Coronary artery (tissue), 2 donors: Measurements from ENCODE around the gene SMPDL3A.

Source experiments
- DNase-seq: peaks from one replicate; pipeline ENCODE4 v3.0.0-alpha.2; 2017; ENCODE audit warnings: low spot score
- H3K27ac ChIP-seq, 2 donors: fragments of 200-600 bp; sonication (generic); one replicate each; pipeline ENCODE4 v1.5.1; 2016 to 2019
- H3K4me3 ChIP-seq: fragments of 200-600 bp; sonication (generic); 2 replicates; pipeline ENCODE4 v1.5.1; 2016; ENCODE audit warnings: mild to moderate bottlenecking, moderate library complexity
- TF ChIP-seq, protein P1 (sequence below): fragments of 200-600 bp; sonication (generic); IDR thresholded peaks from one replicate; pipeline ENCODE4 v1.5.1; 2019; ENCODE audit warnings: antibody characterized with exemption

SMPDL3A gene

GRCh38 chr6:122833021-122833491 is 44.0 kb downstream of the SMPDL3A start:
- TF ChIP-seq, protein P1, sequence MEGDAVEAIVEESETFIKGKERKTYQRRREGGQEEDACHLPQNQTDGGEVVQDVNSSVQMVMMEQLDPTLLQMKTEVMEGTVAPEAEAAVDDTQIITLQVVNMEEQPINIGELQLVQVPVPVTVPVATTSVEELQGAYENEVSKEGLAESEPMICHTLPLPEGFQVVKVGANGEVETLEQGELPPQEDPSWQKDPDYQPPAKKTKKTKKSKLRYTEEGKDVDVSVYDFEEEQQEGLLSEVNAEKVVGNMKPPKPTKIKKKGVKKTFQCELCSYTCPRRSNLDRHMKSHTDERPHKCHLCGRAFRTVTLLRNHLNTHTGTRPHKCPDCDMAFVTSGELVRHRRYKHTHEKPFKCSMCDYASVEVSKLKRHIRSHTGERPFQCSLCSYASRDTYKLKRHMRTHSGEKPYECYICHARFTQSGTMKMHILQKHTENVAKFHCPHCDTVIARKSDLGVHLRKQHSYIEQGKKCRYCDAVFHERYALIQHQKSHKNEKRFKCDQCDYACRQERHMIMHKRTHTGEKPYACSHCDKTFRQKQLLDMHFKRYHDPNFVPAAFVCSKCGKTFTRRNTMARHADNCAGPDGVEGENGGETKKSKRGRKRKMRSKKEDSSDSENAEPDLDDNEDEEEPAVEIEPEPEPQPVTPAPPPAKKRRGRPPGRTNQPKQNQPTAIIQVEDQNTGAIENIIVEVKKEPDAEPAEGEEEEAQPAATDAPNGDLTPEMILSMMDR: no peak
- Histone ChIP-seq H3K4me3 (no peak overlapping the region), H3K27ac (no peak overlapping the region)
- DNase-seq: no peak

DNA sequence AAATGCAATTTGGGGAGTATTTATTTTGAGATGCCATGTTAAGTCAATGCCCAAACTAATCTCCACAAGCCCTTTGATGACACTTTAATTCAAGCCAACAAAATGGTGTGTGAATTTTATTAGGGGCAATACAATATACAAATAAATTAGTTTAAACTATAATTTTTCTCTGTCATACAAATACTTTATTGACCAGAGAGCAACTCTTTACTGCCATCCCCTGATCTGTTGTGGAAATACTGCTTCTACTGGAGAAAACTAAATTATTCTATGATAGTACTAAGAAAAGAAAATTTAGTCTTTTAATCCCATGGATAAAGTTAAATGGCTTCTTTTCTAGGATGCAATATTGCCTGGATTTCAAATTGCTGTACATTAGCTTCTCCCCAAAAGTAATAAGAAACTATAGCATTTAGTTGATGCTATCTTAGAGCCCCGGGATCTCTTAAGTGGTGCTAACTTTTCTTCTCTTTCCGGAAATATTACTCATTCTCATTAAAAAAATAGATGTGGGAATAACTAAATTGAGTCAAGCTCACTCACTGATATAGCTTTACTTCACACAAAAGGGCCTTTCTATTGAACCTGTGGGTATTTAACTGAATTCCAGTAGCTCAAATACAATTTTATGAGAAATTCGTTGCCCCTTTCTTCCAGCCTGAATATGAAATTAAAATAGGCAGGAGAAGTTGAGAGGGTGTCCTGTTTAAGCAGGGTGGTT is 49.2 kb downstream of the SMPDL3A start:
- TF ChIP-seq, protein P1: no peak
- no peak overlapping the region for H3K27ac ChIP-seq
- no peak overlapping the region for H3K4me3 ChIP-seq
- no peak for DNase-seq

DNA sequence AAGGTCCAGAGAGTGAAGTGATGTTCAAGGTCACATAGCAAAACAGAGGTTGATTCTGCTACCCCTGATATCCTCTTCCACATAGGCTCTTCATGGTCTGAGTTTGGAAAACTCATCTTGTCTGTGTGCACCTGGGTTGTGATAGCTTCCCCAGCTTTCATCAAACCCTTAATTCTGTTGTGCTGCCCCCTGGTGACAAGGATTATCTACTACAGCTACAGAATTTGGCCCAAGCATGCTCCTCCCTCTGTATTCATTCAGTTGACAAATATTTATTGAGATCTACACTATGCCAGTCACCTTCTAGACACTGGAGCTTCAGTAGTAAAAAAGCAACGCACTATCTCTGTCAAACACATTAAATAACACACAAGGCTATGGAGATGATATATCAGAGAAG is 50.4 kb downstream of the SMPDL3A start:
- TF ChIP-seq, protein P1: peak; percentile 43
- no peak for DNase-seq
- Histone ChIP-seq H3K27ac (no peak overlapping the region), H3K4me3 (no peak overlapping the region)

- no peak for DNase-seq
- TF ChIP-seq, protein P1: no peak
- Histone ChIP-seq H3K4me3 (no peak overlapping the region), H3K27ac (no peak overlapping the region)
Observed at GRCh38 chr6:122839906-122840305, 50.8 kb downstream of the SMPDL3A start.

- H3K27ac ChIP-seq: no peak overlapping the region
- no peak overlapping the region for H3K4me3 ChIP-seq
- TF ChIP-seq, protein P1: no peak
- DNase-seq: no peak
Observed at GRCh38 chr6:122845464-122845863, 56.4 kb downstream of the SMPDL3A start.

DNA sequence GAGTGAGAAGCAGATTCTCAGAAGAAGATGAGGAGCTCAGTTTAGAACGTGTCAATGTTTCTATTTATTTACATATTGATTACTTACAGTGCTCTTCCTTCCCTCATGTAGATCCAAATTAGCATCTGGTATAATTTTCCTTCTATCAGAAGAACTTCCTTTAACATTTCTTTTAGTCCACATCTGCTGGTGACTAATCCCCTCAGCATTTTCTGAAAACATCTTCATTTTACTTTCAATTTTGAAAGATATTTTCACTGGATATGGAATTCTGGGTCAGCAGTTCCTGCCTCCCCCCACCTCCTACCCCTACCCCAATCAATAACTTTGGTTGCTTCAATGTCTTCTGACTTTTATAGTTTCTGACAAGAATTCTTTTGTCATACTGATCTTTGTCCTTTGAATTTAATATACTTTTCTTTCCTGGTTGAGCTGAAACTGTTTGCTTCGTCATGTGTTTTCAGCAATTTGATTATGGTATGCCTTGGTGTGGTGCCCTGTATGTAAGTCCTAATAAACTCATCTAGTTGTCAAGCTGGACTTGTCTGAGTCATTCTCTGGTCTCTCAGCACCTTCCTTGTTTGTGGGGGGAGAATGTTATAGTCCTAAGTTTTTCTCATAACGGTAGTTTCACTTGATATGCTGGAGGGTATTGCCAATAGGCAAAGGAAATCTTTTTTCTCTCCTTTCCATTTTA is 57.0 kb downstream of the SMPDL3A start:
- H3K27ac ChIP-seq: no peak overlapping the region
- TF ChIP-seq, protein P1: no peak
- DNase-seq: no peak
- H3K4me3 ChIP-seq: no peak overlapping the region
